Transverse colon (tissue), 4 donors: ENCODE results near the gene PTPA. TPM values are rescaled to one million over a fixed set of nuclear protein-coding genes. Genes with fewer than 3 reads are reported as not detected.

Experiments used
- DNase-seq: peaks from one replicate; pipeline ENCODE4 v3.0.0-alpha.2; 2019
- H3K27ac ChIP-seq, 4 donors: fragments of 200-600 bp; sonication (generic); 2 replicates each; pipeline ENCODE4 v1.5.1; 2016 to 2018; ENCODE audit warnings: inconsistent platforms in 4 of 4
- H3K27me3 ChIP-seq: fragments of 200-600 bp; sonication (generic); 2 replicates; pipeline ENCODE4 v1.5.1; 2017; ENCODE audit warnings: inconsistent platforms
- H3K36me3 ChIP-seq, 4 donors: fragments of 200-600 bp; sonication (generic); 2 replicates each; pipeline ENCODE4 v1.5.1; 2017 to 2019; ENCODE audit warnings: inconsistent platforms in 4 of 4
- H3K4me1 ChIP-seq, 4 donors: fragments of 200-600 bp; sonication (generic); 2 replicates each; pipeline ENCODE4 v1.5.1; 2017 to 2020; ENCODE audit warnings: inconsistent platforms in 4 of 4
- H3K4me3 ChIP-seq, 4 donors: fragments of 200-600 bp; sonication (generic); 1 replicate in 1 of 4; 2 replicates in 3 of 4; pipeline versions ENCODE4 v1.5.1 to v1.6.1; 2017 to 2019; ENCODE audit warnings: inconsistent platforms in 4 of 4
- H3K9me3 ChIP-seq, 2 donors: fragments of 200-600 bp; sonication (generic); 2 replicates each; pipeline ENCODE4 v1.5.1; 2017 to 2019; ENCODE audit warnings: inconsistent platforms in 2 of 2
- EP300 ChIP-seq: sonication (generic); formaldehyde crosslinking; IDR thresholded peaks from one replicate; pipeline ENCODE4 v1.6.1; 2017; ENCODE audit warnings: antibody characterized with exemption, low read depth
- POLR2A ChIP-seq: fragments of 450-650 bp; IDR thresholded peaks from one replicate; pipeline ENCODE4 v1.6.1; 2016; ENCODE audit warnings: antibody characterized with exemption, mild to moderate bottlenecking, moderate library complexity
- POLR2AphosphoS5 ChIP-seq, 3 donors: sonication (generic); formaldehyde crosslinking; IDR thresholded peaks; one replicate each; pipeline ENCODE4 v1.6.1; 2016; ENCODE audit warnings: antibody characterized with exemption in 3 of 3
- WGBS, 2 donors: methylation state at CpG; one replicate each; pipeline ENCODE4 v1.1.5; 2018; ENCODE audit warnings: low coverage in 1 of 2; 5-methylcytosine and 5-hydroxymethylcytosine counted together
- in situ Hi-C, 4 donors: fragments of 200-750 bp; cut with MboI; loops; one replicate each; pipeline versions ENCODE4 v1.15.0 to v1.15.1; 2017; ENCODE audit warnings: low sequenced_read_pairs in 3 of 4, low pct_ligation_motif_present in 1 of 4, low pct_unique_long_range_greater_than_20kb in 1 of 4
- intact Hi-C: fragments of 100-400 bp; cut with DNase I; formaldehyde crosslinking; loops from one replicate; pipeline ENCODE4 v1.15.1; 2023; ENCODE audit warnings: low total_unique reads
- total RNA-seq, 4 donors: library from RNA; depleted of rRNA; stranded (reverse); fragments of >200 nt; gene quantifications; one replicate each; pipeline ENCODE4 v1.1.0, GENCODE V29; 2016
- TF ChIP-seq, protein P1 (sequence below), 5 experiments: fragments of 200-600 bp in 3 of 5; fragments of 450-650 bp in 2 of 5; sonication (generic) in 3 of 5; IDR thresholded peaks; 1 replicate in 2 of 5; 2 replicates in 3 of 5; pipeline ENCODE4 v1.5.1; 2016 to 2017; ENCODE audit warnings: antibody characterized with exemption in 5 of 5, inconsistent platforms in 3 of 5, mild to moderate bottlenecking in 2 of 5, moderate library complexity in 1 of 5

Gene PTPA
- total RNA-seq, 4 donors from 2014 or later, result 37.4 to 241 (median 66.5) TPM

DNA sequence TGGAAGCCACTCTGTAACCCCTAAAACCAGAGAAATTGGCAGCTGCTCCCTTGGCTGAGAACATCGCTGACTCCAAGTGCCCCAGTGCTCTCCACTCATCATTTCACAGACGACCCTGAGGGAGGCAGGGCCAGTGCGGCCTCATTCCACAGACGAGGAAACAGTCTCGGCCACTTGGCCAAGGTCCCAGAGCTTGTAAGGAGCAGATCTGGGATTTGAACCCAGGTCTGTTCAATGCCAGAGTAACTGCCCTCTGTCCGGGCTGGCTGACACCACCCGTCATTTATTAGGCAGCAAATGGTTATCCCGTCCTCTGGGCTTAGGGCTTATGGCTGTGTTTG lies 86.7 kb downstream of the PTPA start:
- WGBS, 2 donors, result 42% methylated on average over 8 of the region's 8 CpGs; no CpG with 5 or more reads in 1 of the 2 donors
- DNase-seq, result no peak
- Histone ChIP-seq H3K9me3 (no peaks in the 10 kb centered on the region), H3K27me3 (peaks cover 10% of the 10 kb centered on the region), H3K27ac (peak overlapping the region; percentile 62 to 67 (median 66)), H3K4me3 (no peak overlapping the region), H3K4me1 (peaks cover 0 to 5% (median 0%) of the 10 kb centered on the region in 4 donors), H3K36me3 (no peaks in the 10 kb centered on the region)
- in situ Hi-C loops, result no loop called here
- TF ChIP-seq, protein P1, sequence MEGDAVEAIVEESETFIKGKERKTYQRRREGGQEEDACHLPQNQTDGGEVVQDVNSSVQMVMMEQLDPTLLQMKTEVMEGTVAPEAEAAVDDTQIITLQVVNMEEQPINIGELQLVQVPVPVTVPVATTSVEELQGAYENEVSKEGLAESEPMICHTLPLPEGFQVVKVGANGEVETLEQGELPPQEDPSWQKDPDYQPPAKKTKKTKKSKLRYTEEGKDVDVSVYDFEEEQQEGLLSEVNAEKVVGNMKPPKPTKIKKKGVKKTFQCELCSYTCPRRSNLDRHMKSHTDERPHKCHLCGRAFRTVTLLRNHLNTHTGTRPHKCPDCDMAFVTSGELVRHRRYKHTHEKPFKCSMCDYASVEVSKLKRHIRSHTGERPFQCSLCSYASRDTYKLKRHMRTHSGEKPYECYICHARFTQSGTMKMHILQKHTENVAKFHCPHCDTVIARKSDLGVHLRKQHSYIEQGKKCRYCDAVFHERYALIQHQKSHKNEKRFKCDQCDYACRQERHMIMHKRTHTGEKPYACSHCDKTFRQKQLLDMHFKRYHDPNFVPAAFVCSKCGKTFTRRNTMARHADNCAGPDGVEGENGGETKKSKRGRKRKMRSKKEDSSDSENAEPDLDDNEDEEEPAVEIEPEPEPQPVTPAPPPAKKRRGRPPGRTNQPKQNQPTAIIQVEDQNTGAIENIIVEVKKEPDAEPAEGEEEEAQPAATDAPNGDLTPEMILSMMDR (IDR thresholded peaks at IDR 0.05), result no peak
- TF ChIP-seq EP300 (no peak), POLR2AphosphoS5 (IDR thresholded peaks at IDR 0.05) (no peak), POLR2A (no peak)
- intact Hi-C loops, result no loop called here

Other genes with a start within 250 kb of the PTPA start
- gene KYAT1, start 229.5 kb upstream of the PTPA start, total RNA-seq, result 1 to 10 TPM in 2 of 4 donors, not detected in 2; 1.6 to 3.5 TPM
- gene LRRC8A, start 229.3 kb upstream of the PTPA start, total RNA-seq, result 100 to 1,000 TPM in 1 of 4 donors, 10 to 100 TPM in 3; 29.4 to 116 (median 35.5) TPM
- gene PHYHD1, start 190.4 kb upstream of the PTPA start, total RNA-seq, result 10 to 100 TPM in 1 of 4 donors, 1 to 10 TPM in 3; 3.2 to 22.4 (median 5.5) TPM
- 10 to 100 TPM in 3 of 4 donors, 1 to 10 TPM in 1; 9.2 to 20.6 (median 11.7) TPM for gene DOLK, start 163.8 kb upstream of the PTPA start, total RNA-seq
- gene NUP188, start 163.7 kb upstream of the PTPA start, total RNA-seq, result 10 to 100 TPM; 18.0 to 79.3 (median 38.4) TPM
- 100 to 1,000 TPM; 184 to 391 (median 224) TPM for gene SH3GLB2, start 83.1 kb upstream of the PTPA start, total RNA-seq
- 100 to 1,000 TPM in 1 of 4 donors, 10 to 100 TPM in 3; 72.0 to 245 (median 74.0) TPM for gene MIGA2, start 74.8 kb upstream of the PTPA start, total RNA-seq
- gene DOLPP1, start 30.3 kb upstream of the PTPA start, total RNA-seq, result 10 to 100 TPM; 15.7 to 52.4 (median 38.2) TPM
- 100 to 1,000 TPM; 124 to 161 (median 136) TPM for gene CRAT, start 622 bp upstream of the PTPA start, total RNA-seq
- 1 to 10 TPM; 1.8 to 6.5 (median 5.2) TPM for gene IER5L, start 66.8 kb downstream of the PTPA start, total RNA-seq